HG03469 (cell line): ENCODE data around the gene G6PD.
"Not testable (repeated sequence)": the region's sequence is repeated elsewhere in the genome, so short reads cannot be mapped to it uniquely, and the experiment has no call there.

Experiments
- ATAC-seq: cut with Tn5 transposase; IDR thresholded peaks from one replicate; pipeline ENCODE4 v1.9.1; 2021; ENCODE audit warnings: mild to moderate bottlenecking, moderate library complexity, moderate number of reproducible peaks; ENCODE audit not compliant: unreplicated experiment

G6PD gene

GRCh38 chrX:154546354-154547244, at the start of gene G6PD:
Gene G6PD (minus strand): TSS chrX:154546846. CDS start chrX:154546155, 691 bp downstream.
- peak; percentile 26 for ATAC-seq

DNA sequence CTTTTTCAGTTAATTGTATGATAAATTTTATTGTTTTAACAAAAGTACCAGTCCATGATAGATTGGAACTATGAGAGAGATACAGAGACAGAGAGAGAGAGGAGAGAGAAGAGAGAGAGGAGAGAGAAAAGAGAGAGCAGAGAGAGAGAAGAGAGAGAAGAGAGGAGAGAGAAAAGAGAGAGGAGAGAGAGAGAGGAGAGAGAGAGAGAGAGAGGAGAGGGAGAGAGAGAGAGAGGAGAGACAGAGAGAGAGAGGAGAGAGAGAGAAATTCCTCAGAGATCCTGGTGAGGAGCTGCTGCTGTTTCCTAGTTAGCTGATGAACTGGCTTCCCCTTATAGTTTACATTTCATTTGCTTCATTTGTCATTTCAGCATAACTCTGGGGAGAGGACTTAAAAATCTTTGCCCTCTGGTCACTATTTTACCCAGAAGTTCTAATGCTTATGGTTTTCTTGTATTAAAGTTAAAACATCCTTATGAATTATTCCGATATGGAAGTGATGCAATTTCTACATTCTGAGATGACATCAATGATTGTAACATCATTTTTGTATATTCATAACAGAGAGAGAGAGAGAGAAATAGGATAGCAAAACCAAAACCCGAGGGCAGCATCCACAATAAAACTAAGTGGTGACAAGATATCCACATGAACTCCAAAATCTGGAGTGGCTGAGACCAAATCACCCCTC, 49.1 kb upstream of the G6PD start:
- ATAC-seq: no peak

GRCh38 chrX:154594491-154594890, 47.8 kb upstream of the G6PD start:
- ATAC-seq: no peak

DNA sequence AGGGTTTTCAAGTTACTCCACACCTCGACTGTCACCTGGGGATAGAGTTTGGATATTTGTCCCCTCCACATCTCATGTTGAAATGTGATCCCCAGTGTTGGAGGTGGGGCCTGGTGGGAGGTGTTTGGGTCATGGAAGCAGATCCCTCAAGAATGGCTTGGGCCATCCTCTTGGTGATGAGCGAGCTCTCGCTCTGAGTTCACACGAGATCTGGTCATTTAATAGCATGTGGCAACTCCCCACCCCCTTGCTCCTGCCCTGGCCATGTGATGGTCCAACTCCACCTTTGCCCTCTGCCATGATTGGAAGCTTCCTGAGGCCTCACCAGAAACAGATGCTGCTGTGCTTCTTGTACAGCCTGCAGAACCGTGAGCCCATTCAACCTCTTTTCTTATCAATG, 46.6 kb upstream of the G6PD start:
- no peak for ATAC-seq

DNA sequence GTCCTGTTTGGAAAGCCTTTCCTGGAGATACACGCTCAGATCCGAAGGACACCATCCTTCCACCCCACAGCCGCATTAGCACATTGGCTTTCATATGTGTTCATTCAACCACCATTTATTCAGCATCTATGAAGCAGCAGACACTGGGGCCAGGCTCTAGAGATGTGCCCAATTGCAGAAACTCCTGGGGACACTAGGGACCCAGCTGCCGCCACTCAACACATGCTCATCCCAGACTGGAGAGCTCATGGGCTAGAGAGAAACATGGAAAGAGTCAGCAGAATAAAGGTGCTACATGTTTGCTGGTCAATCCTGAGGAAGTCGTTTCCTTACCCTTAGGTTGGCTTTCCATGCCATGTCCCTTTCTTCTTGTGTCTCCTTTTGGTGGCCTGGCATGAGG, 45.9 kb upstream of the G6PD start:
- ATAC-seq: no peak

GRCh38 chrX:154590415-154590814, 43.8 kb upstream of the G6PD start:
- not testable (repeated sequence) for ATAC-seq

GRCh38 chrX:154584585-154585183, 38.0 kb upstream of the G6PD start, which contains the start of gene CTAG1A:
Gene CTAG1A (plus strand): TSS chrX:154585133. CDS start chrX:154585207, 74 bp downstream.
- ATAC-seq: not testable (repeated sequence)

- ATAC-seq: not testable (repeated sequence)
These were observed 36.3 kb upstream of the G6PD start for GRCh38 chrX:154582994-154583393.

DNA sequence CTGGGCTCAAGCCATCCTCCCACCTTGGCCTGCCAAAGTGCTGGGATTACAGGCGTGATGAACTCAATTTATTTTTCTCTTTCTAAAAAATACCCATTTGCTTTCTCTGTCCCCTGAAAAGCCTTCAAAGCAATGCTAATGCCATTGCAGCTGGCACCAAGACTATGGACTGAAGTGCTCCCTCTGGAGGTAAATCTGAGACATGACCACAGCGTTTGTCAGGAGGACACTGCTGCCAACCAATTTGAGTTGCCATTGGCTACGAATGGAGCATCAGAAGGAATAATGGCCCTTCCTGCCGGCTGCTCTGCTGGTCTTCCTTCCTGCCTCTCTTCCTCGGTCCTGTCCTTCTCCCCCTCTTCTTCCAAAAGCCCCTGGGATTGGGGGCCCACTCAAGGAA, 28.4 kb upstream of the G6PD start:
- not testable (repeated sequence) for ATAC-seq

DNA sequence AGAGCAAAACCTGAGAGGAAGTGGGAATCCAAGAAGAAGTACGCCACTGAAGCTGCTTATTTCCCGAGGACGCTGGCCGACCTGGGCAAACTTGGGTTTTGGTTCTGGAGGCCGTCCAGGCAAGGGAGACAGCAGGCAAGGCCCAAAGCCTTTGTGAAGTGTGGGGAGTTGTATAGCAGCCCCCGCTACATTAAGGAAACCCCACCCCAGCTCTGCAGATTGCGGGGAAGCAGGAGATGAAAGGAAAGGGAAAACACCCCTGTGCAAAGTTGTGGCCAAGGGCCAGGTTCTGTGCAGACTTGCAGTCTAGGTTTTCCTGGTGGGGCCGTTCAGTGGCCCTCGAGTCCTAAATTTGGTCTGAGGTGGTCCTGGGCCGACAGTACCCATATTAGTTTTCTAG, 26.4 kb upstream of the G6PD start:
- ATAC-seq: not testable (repeated sequence)

DNA sequence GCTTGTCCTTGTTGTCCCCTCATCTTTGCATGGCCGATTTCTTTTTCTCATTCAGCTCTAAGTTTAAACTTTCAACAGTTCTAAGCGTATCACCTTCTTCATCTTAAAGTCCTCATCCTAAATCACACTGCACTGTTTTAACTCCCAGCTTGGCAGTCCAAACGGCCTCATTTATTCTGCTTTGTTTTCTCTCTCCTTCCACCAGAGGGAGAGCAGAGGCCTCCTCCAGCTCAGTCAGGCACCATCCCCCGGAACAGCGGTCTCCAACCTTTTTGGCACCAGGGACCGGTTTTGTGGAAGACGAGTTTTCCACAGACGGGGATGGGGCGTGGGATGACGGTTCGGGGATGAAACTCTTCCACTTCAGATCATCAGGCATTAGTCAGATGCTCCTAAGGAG, 23.7 kb upstream of the G6PD start:
- ATAC-seq: not testable (repeated sequence)

- ATAC-seq: not testable (repeated sequence)
These were observed 15.6 kb upstream of the G6PD start for GRCh38 chrX:154562295-154562694.

DNA sequence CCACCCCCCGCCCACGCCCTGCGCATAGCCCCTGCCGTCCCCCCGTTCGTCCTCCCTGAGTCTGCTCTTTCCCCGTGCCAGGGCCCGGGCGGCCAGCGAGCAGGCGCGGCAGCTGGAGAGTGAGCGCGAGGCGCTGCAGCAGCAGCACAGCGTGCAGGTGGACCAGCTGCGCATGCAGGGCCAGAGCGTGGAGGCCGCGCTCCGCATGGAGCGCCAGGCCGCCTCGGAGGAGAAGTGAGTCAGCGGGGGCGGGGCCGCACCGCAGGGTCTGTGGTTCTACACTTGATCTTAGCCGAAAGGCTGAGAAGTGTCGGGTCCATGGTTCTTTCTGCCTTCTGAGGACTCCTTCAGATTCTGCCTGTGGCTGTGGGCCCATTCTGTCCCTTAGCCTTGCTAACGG, 13.7 kb upstream of the G6PD start:
- not testable (repeated sequence) for ATAC-seq

- ATAC-seq: not testable (repeated sequence)
These were observed 12.2 kb upstream of the G6PD start for GRCh38 chrX:154558896-154559295.

- ATAC-seq: not testable (repeated sequence)
These were observed 11.5 kb upstream of the G6PD start for GRCh38 chrX:154558060-154558690.

GRCh38 chrX:154552112-154552806, 5.6 kb upstream of the G6PD start:
- ATAC-seq: not testable (repeated sequence)

DNA sequence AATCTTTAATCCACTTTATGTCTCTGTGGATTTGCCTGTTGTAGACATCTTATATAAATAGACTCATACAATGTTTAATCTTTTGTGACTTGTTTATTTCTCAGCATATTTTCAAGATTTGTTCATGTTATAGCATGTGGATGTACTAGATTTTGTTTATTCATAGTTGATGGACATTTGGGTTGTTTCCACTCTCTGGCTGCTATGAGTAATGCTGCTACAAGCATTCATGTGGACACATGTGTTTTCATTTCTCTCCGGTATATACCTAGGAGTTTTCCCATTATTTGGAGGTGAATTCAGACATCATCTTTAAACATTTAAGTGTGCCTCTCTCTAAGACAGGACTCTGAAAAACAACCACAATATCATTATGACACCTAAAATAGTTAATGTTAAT, 3.1 kb upstream of the G6PD start:
- no peak for ATAC-seq

DNA sequence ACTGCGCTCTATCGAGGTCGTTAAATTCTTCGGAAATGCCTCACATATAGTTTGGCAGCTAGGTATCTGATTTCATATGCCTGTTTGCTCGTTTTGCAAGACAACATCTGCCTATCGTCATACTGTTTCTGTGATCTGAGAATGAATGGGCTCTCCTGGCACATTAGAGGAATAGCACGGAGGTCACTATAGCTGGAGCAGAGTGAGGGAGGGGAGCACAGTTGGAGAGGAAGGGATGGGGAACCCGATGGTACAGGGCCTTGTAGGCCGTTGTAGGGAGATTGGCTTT, 1.3 kb upstream of the G6PD start:
- ATAC-seq: no peak

DNA sequence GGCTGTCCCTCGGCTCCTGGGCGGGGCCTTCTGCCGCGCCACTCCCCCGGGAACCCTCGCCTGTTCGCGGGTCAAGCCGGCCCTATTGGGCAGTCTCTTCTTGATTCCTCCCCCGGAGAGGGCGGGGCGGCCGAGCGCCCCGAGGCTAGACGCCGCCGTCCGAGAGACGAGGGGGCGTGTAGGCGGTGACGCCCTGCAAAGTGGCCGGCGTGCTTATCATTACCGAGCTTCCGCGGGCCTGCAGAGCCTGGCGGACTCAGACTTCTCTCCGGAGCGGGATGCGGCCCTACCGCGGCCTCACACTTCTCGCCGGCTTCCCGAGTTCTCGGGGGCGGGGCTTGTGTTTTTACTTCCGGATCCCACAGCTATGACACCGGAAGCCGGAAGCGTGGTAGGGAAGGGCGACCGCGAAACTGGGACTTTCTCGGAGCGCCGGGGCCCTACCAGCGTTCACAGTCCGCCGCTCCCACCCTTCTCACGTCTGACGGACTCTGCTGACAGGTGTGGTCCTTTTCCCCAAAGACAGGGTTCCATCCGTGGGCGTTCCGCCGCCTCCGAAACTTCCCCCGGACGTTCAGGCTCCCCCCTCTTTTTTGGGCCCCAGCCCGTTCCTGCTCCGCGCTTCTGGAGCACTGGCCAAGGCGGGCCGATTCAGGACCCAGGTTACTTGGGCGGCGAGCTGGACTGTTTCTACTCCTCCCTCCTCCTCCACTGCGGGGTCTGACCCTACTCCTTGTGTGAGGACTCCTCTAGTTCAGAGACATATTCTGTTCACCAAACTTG, 790 bp upstream of the G6PD start, which contains the start of gene IKBKG:
Gene IKBKG (plus strand): TSS at position 376 of the 783 bp plus-strand sequence. CDS start 4,383 bp downstream, outside the sequence.
- peak; percentile 59 for ATAC-seq
